Uterus (tissue), 2 donors: ENCODE results near the gene MYH3.

Experiments used
- POLR2A ChIP-seq, 2 donors: fragments of 450-650 bp; IDR thresholded peaks; one replicate each; pipeline ENCODE4 v1.6.1; 2016; ENCODE audit warnings: antibody characterized with exemption in 2 of 2, mild to moderate bottlenecking in 1 of 2, moderate library complexity in 1 of 2
- TF ChIP-seq, protein P1 (sequence below), 4 experiments: fragments of 200-600 bp in 2 of 4; fragments of 450-650 bp in 2 of 4; sonication (generic) in 2 of 4; IDR thresholded peaks; one replicate each; pipeline ENCODE4 v1.5.1; 2016 to 2019; ENCODE audit warnings: antibody characterized with exemption in 4 of 4, mild to moderate bottlenecking in 2 of 4, moderate library complexity in 1 of 4

DNA sequence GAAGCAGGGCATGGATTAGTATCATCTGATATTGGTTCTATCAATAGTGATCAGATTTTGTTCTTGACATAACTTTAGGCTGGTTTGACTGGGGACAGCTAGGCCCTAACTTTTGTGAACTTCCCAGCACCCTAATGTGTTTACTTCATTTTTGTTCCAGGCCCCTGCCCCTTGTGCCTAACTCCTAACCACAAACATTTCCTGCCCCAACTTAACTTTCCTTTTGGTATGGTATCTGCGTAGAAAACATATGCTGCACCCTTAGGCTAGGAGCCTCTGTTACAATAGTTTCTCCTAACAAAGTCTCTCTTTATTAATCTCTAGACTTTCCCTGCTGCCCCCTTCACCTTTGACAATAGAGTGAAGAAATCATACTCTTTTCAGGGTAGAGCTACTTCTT, 42.7 kb upstream of the MYH3 start:
- TF ChIP-seq, protein P1, sequence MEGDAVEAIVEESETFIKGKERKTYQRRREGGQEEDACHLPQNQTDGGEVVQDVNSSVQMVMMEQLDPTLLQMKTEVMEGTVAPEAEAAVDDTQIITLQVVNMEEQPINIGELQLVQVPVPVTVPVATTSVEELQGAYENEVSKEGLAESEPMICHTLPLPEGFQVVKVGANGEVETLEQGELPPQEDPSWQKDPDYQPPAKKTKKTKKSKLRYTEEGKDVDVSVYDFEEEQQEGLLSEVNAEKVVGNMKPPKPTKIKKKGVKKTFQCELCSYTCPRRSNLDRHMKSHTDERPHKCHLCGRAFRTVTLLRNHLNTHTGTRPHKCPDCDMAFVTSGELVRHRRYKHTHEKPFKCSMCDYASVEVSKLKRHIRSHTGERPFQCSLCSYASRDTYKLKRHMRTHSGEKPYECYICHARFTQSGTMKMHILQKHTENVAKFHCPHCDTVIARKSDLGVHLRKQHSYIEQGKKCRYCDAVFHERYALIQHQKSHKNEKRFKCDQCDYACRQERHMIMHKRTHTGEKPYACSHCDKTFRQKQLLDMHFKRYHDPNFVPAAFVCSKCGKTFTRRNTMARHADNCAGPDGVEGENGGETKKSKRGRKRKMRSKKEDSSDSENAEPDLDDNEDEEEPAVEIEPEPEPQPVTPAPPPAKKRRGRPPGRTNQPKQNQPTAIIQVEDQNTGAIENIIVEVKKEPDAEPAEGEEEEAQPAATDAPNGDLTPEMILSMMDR (IDR thresholded peaks at IDR 0.05) = no peak
- TF ChIP-seq POLR2A (IDR thresholded peaks at IDR 0.05) = no peak
